Mesenchymal stem cell (in vitro differentiated cells and primary cell): ENCODE results near the gene NNMT.

Experiments used
- DNase-seq: peaks from one replicate; pipeline ENCODE4 v3.0.0-alpha.2; 2013
- H2AFZ ChIP-seq: one replicate; pipeline ENCODE4 v1.6.1; 2013; ENCODE audit warnings: low read depth, mild to moderate bottlenecking, control low read depth, inconsistent platforms, low read length, moderate library complexity
- H2AK5ac ChIP-seq: 2 replicates; pipeline ENCODE4 v1.6.1; 2013; ENCODE audit warnings: low read length, moderate library complexity, mild to moderate bottlenecking, inconsistent platforms; ENCODE audit not compliant: severe bottlenecking
- H2BK120ac ChIP-seq: one replicate; pipeline ENCODE4 v1.6.1; 2013; ENCODE audit warnings: low read depth, mild to moderate bottlenecking, inconsistent platforms, low read length, moderate library complexity
- H2BK12ac ChIP-seq, 2 experiments: one replicate each; pipeline ENCODE4 v1.6.1; 2013; ENCODE audit warnings: inconsistent platforms in 2 of 2, low read length in 2 of 2, mild to moderate bottlenecking in 2 of 2, moderate library complexity in 2 of 2, control low read depth in 1 of 2
- H2BK15ac ChIP-seq: one replicate; pipeline ENCODE4 v1.6.1; 2013; ENCODE audit warnings: mild to moderate bottlenecking, low read depth, inconsistent platforms; ENCODE audit not compliant: poor library complexity, severe bottlenecking
- H2BK5ac ChIP-seq: 2 replicates; pipeline ENCODE4 v1.6.1; 2013; ENCODE audit warnings: low read depth, mild to moderate bottlenecking, low read length, control low read depth, inconsistent platforms; ENCODE audit not compliant: poor library complexity, severe bottlenecking
- H3K14ac ChIP-seq, 2 experiments: one replicate each; pipeline ENCODE4 v1.6.1; 2013; ENCODE audit warnings: inconsistent platforms in 2 of 2, low read length in 2 of 2, control low read depth in 1 of 2, mild to moderate bottlenecking in 1 of 2, moderate library complexity in 1 of 2
- H3K18ac ChIP-seq, 2 experiments: one replicate each; pipeline ENCODE4 v1.6.1; 2013; ENCODE audit warnings: inconsistent platforms in 2 of 2, low read length in 2 of 2, control low read depth in 1 of 2, low read depth in 1 of 2, mild to moderate bottlenecking in 1 of 2
- H3K23ac ChIP-seq, 2 experiments: one replicate each; pipeline ENCODE4 v1.6.1; 2013; ENCODE audit warnings: inconsistent platforms in 2 of 2, low read length in 2 of 2, mild to moderate bottlenecking in 2 of 2, moderate library complexity in 2 of 2, control low read depth in 1 of 2
- H3K27ac ChIP-seq: 2 replicates; pipeline ENCODE4 v1.5.1; 2013; ENCODE audit warnings: mild to moderate bottlenecking, moderate library complexity, low read length, control low read depth, inconsistent platforms; ENCODE audit not compliant: poor library complexity, severe bottlenecking
- H3K27me3 ChIP-seq, 2 experiments: 2 replicates each; pipeline versions ENCODE4 v1.6.1 to v1.7.0; 2013; ENCODE audit warnings: low read length in 2 of 2, mild to moderate bottlenecking in 2 of 2, moderate library complexity in 2 of 2, control low read depth in 1 of 2, inconsistent platforms in 1 of 2; ENCODE audit not compliant: control insufficient read depth in 1 of 2, insufficient read depth in 1 of 2
- H3K36me3 ChIP-seq, 2 experiments: 2 replicates each; pipeline versions ENCODE4 v1.6.1 to v1.7.0; 2013; ENCODE audit warnings: low read length in 2 of 2, control low read depth in 1 of 2, inconsistent platforms in 1 of 2, low read depth in 1 of 2, mild to moderate bottlenecking in 1 of 2; ENCODE audit not compliant: insufficient read depth in 2 of 2, control insufficient read depth in 1 of 2
- H3K4ac ChIP-seq, 2 experiments: one replicate each; pipeline ENCODE4 v1.6.1; 2013; ENCODE audit warnings: inconsistent platforms in 2 of 2, low read length in 2 of 2, mild to moderate bottlenecking in 2 of 2, moderate library complexity in 2 of 2, control low read depth in 1 of 2, low read depth in 1 of 2
- H3K4me1 ChIP-seq: 2 replicates; pipeline ENCODE4 v1.6.1; 2013; ENCODE audit warnings: low read depth, low read length, control low read depth; ENCODE audit not compliant: control insufficient read depth, insufficient read depth
- H3K4me2 ChIP-seq: 2 replicates; pipeline ENCODE4 v1.6.1; 2013; ENCODE audit warnings: low read length, mild to moderate bottlenecking, inconsistent platforms; ENCODE audit not compliant: poor library complexity, severe bottlenecking
- H3K4me3 ChIP-seq, 2 experiments: 2 replicates each; pipeline versions ENCODE4 v1.5.1 to v1.7.0; 2013; ENCODE audit warnings: low read length in 2 of 2, mild to moderate bottlenecking in 2 of 2, control low read depth in 1 of 2, low read depth in 1 of 2; ENCODE audit not compliant: insufficient read depth in 1 of 2
- H3K79me1 ChIP-seq: replicated peaks from 2 replicates; pipeline ENCODE4 v1.6.1; 2013; ENCODE audit warnings: mild to moderate bottlenecking, control low read depth, low read length, inconsistent platforms; ENCODE audit not compliant: poor library complexity, severe bottlenecking
- H3K9ac ChIP-seq: 2 replicates; pipeline ENCODE4 v1.7.0; 2013; ENCODE audit warnings: mild to moderate bottlenecking, low read length, moderate library complexity
- H3K9me3 ChIP-seq: 2 replicates; pipeline ENCODE4 v1.7.0; 2013; ENCODE audit warnings: mild to moderate bottlenecking, low read length; ENCODE audit not compliant: control insufficient read depth
- H4K8ac ChIP-seq: one replicate; pipeline ENCODE4 v1.6.1; 2013; ENCODE audit warnings: inconsistent platforms, mild to moderate bottlenecking, low read length, moderate library complexity
- H4K91ac ChIP-seq: one replicate; pipeline ENCODE4 v1.6.1; 2013; ENCODE audit warnings: mild to moderate bottlenecking, low read length, inconsistent platforms
- WGBS: methylation state at CpG from one replicate; pipeline ENCODE4 v1.1.7; 2013; ENCODE audit warnings: mixed read lengths; 5-methylcytosine and 5-hydroxymethylcytosine counted together

The NNMT gene

DNA sequence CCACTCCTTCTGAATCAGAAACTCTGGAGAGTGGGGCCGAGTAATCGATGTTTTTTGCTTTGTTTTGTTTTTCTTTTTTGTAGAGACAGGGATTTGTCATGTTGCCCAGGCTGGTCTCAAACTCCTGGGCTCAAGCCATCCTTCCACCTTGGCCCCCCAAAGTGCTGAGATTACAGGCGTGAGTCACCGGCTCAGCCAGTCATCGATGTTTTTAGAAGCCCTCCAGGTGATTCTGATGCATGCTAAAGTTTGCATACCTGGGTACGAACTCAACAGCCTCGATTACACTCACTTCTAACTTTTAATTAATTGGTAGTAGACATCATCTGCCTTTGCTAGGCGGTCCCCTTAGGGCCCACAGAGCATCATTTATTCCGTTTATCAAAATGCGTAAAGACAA, 53.8 kb downstream of the NNMT start:
- no peak for DNase-seq
- Histone ChIP-seq H3K4ac (no peak overlapping the region), H3K23ac (no peak overlapping the region), H2BK120ac (no peak overlapping the region), H3K4me1 (peaks cover 3% of the 10 kb centered on the region), H3K79me1 (no peaks in the 10 kb centered on the region), H4K91ac (no peak overlapping the region), H2AFZ (no peak overlapping the region), H2BK15ac (no peak overlapping the region), H3K18ac (no peak overlapping the region), H3K27me3 (no peaks in the 10 kb centered on the region), H4K8ac (no peak overlapping the region), H3K9ac (no peak overlapping the region), H2BK12ac (no peak overlapping the region), H3K9me3 (peaks cover 5% of the 10 kb centered on the region), H2AK5ac (no peak overlapping the region), H3K4me2 (no peak overlapping the region), H3K4me3 (no peak overlapping the region), H3K14ac (no peak overlapping the region), H2BK5ac (no peak overlapping the region), H3K36me3 (no peaks in the 10 kb centered on the region), H3K27ac (no peak overlapping the region)
- WGBS, result 98% methylated on average over 8 of the region's 10 CpGs

DNA sequence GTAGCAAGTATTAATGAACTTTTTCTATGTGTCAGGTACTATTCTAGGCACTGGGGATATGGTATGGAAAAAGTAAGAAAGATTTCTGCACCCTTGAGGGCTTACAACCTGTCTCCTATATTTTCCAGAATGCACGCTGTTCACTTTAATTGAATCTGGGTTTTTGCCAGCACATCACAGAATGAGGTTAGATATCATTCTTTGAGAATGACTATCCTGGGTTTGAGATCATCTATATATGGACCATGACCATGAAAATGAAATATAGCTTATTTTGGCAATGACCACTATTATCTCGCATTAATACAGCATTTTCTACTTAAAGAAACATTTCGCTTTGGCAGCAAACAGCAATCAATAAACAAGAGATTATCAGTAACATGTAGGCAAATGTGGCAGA, 57.2 kb downstream of the NNMT start:
- Histone ChIP-seq H3K27me3 (no peaks in the 10 kb centered on the region), H2AK5ac (no peak overlapping the region), H2BK12ac (no peak overlapping the region), H2BK120ac (no peak overlapping the region), H3K23ac (no peak overlapping the region), H3K14ac (no peak overlapping the region), H4K91ac (no peak overlapping the region), H2BK5ac (no peak overlapping the region), H3K9me3 (no peaks in the 10 kb centered on the region), H3K4ac (no peak overlapping the region), H3K9ac (no peak overlapping the region), H3K18ac (no peak overlapping the region), H3K79me1 (no peaks in the 10 kb centered on the region), H3K4me3 (no peak overlapping the region), H4K8ac (no peak overlapping the region), H3K4me1 (peaks cover 3% of the 10 kb centered on the region), H2BK15ac (no peak overlapping the region), H3K36me3 (no peaks in the 10 kb centered on the region), H2AFZ (no peak overlapping the region), H3K27ac (peak overlapping the region; percentile 62), H3K4me2 (no peak overlapping the region)
- WGBS, result 100% methylated on average over 2 of the region's 3 CpGs
- no peak for DNase-seq

GRCh38 chr11:114354076-114354475, 57.9 kb downstream of the NNMT start:
- Histone ChIP-seq H3K14ac (no peak overlapping the region), H3K4me1 (no peaks in the 10 kb centered on the region), H3K9me3 (no peaks in the 10 kb centered on the region), H3K9ac (no peak overlapping the region), H4K8ac (no peak overlapping the region), H3K4ac (no peak overlapping the region), H2AK5ac (no peak overlapping the region), H3K79me1 (no peaks in the 10 kb centered on the region), H2BK15ac (no peak overlapping the region), H2AFZ (no peak overlapping the region), H3K18ac (no peak overlapping the region), H3K4me3 (no peak overlapping the region), H4K91ac (no peak overlapping the region), H3K27me3 (no peaks in the 10 kb centered on the region), H2BK5ac (no peak overlapping the region), H3K27ac (peak overlapping the region; percentile 62), H2BK120ac (no peak overlapping the region), H3K4me2 (no peak overlapping the region), H2BK12ac (no peak overlapping the region), H3K23ac (no peak overlapping the region), H3K36me3 (no peaks in the 10 kb centered on the region)
- 88% methylated on average over 1 of the region's 3 CpGs for WGBS
- peak; percentile 37 for DNase-seq

GRCh38 chr11:114358716-114359115, 62.5 kb downstream of the NNMT start:
- no peak overlapping the region for H3K9ac ChIP-seq
- no peaks in the 10 kb centered on the region for H3K79me1 ChIP-seq
- H3K4ac ChIP-seq, result no peak overlapping the region
- H3K9me3 ChIP-seq, result no peaks in the 10 kb centered on the region
- H3K4me3 ChIP-seq, result no peak overlapping the region
- H3K4me1 ChIP-seq, result no peaks in the 10 kb centered on the region
- no peak overlapping the region for H4K91ac ChIP-seq
- H2BK5ac ChIP-seq, result no peak overlapping the region
- H3K23ac ChIP-seq, result no peak overlapping the region
- no peak overlapping the region for H2BK15ac ChIP-seq
- no peak overlapping the region for H3K27ac ChIP-seq
- no peak overlapping the region for H3K18ac ChIP-seq
- H2AK5ac ChIP-seq, result no peak overlapping the region
- no peak overlapping the region for H3K14ac ChIP-seq
- H2BK12ac ChIP-seq, result no peak overlapping the region
- H3K27me3 ChIP-seq, result no peaks in the 10 kb centered on the region
- H2BK120ac ChIP-seq, result no peak overlapping the region
- no peak overlapping the region for H3K4me2 ChIP-seq
- H4K8ac ChIP-seq, result no peak overlapping the region
- no peak for DNase-seq
- WGBS, result no CpG with 5 or more reads among the region's 1 CpG
- H2AFZ ChIP-seq, result no peak overlapping the region
- no peaks in the 10 kb centered on the region for H3K36me3 ChIP-seq
